Measurements from ENCODE around the gene RUFY4.

DNA sequence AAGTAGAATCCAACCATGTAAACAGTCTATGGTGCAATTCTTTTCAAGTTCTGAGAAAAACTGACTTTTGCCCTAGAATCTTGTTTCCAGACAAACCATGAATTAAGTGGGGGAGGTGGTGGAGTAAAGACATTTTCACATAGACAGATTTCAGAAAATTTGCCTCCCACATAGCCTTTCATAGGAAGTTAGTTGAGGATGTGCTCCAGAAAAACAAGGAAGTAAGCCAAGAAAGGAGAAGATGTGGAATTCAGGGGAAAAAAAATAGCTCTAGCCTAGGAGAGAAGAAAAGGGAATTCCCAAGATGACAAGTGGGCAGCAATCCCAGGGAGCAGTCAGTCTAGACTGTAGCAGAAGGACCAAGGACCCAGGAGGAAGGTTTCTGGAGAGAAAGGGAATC, 17.4 kb downstream of the RUFY4 start:
- TF ChIP-seq, protein P1, sequence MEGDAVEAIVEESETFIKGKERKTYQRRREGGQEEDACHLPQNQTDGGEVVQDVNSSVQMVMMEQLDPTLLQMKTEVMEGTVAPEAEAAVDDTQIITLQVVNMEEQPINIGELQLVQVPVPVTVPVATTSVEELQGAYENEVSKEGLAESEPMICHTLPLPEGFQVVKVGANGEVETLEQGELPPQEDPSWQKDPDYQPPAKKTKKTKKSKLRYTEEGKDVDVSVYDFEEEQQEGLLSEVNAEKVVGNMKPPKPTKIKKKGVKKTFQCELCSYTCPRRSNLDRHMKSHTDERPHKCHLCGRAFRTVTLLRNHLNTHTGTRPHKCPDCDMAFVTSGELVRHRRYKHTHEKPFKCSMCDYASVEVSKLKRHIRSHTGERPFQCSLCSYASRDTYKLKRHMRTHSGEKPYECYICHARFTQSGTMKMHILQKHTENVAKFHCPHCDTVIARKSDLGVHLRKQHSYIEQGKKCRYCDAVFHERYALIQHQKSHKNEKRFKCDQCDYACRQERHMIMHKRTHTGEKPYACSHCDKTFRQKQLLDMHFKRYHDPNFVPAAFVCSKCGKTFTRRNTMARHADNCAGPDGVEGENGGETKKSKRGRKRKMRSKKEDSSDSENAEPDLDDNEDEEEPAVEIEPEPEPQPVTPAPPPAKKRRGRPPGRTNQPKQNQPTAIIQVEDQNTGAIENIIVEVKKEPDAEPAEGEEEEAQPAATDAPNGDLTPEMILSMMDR (IDR thresholded peaks at IDR 0.05; ENCODE audit: low read length): no peak
- no peak for TF ChIP-seq EZH2 (IDR thresholded peaks at IDR 0.05; ENCODE audit: borderline replicate concordance, low read length)

All from OCI-LY1 (cell line).